SK-MEL-5 (cell line): ENCODE results near the gene VNN1. TPM values are rescaled to one million over a fixed set of nuclear protein-coding genes. Genes with fewer than 3 reads are reported as not detected.
"Not testable (repeated sequence)": the region's sequence is repeated elsewhere in the genome, so short reads cannot be mapped to it uniquely, and the experiment has no call there.

Source experiments
- DNase-seq: peaks from one replicate; pipeline ENCODE4 v3.0.0-alpha.2; 2016; ENCODE audit warnings: low read depth, low spot score
- in situ Hi-C: cut with HindIII; loops from 2 replicates; pipeline ENCODE4 v1.10.0; 2016; ENCODE audit warnings: low sequenced_read_pairs, high pct_unique_total_duplicates, low pct_unique_long_range_greater_than_20kb
- total RNA-seq: library from RNA; depleted of rRNA; stranded (reverse); fragments of >200 nt; shearing (Covaris generic); gene quantifications from 2 replicates; pipeline ENCODE4 v1.2.3, GENCODE V29; 2014

Gene VNN1
- total RNA-seq, 1 experiment from 2014 or later = not detected

DNA sequence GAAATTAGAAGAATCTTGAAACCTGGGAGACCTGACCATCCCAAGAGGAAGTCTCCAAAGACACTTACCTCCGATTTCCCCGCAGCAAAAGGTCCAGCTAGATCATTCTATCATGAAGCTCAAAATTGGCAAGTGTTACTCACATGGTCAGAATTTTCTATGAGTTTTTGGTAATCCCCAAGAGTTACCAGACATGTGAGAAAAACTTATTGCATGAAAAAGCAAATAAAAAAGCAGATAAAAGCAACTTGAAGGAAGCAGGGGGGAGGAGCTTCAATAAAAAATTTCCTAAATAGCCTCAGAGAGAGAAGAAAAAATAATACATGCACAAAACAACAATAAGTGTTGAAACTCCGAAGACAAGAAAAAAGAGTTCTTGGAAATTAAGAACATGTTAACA lies 27.3 kb downstream of the VNN1 start:
- no peak for DNase-seq
- in situ Hi-C loops = no loop called here

DNA sequence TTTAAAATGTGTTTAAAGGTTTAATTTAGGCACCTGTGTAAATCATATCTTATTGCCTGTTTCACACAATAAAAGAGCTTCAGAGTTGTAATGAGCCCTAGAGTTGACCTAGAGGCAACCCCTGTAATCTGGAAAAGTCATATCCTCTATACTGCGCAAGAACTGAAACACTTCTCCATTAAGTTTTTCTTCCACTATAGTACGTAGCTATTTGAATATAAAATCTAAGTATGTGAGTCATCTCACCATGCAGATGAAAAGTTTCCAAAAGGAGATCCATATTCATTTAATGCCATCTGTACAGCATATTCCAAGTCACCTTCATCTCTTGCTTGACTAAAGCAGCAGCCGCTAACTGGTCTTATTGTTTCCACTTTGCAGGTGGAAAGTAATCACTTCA lies 28.8 kb downstream of the VNN1 start:
- no peak for DNase-seq
- in situ Hi-C loops = no loop called here

DNA sequence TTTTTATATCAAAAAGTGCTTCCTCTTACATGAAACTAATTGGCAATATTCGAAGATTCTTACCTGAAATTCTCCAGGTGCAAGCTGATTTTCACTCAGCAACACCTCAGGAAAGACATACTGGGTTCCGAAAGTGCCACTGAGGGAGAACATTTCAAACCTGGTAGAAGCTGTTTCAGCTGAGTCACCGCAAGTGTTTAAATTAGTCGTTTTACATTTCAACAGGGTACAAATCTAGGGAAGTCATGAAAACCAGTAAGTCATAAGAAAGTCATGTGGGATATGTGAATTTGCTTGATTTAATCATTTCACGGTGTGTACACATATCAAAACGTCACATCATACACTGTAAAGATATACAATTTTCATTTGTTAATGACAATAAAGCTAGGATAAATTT lies 29.6 kb downstream of the VNN1 start:
- no peak for DNase-seq
- in situ Hi-C loops = no loop called here

DNA sequence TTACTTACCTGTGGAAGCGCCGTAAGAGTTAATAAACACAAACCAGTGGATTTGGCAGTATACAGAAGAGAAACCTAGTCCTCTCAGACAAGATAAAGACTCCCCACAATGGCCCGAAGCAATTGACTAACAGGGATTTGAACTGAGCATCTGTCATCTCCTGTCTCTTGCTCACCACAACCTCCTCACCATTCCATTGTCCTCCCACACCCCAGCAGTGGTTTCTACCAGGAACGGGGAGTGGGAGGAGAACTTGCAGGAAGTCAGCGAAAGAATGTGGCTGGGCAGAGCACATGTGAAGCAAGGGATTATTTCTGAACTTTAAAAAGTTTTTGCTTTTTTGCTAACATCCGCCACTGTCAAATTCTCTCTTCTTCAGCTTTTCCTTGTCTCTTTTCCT lies 30.3 kb downstream of the VNN1 start:
- DNase-seq = no peak
- in situ Hi-C loops = no loop called here

DNA sequence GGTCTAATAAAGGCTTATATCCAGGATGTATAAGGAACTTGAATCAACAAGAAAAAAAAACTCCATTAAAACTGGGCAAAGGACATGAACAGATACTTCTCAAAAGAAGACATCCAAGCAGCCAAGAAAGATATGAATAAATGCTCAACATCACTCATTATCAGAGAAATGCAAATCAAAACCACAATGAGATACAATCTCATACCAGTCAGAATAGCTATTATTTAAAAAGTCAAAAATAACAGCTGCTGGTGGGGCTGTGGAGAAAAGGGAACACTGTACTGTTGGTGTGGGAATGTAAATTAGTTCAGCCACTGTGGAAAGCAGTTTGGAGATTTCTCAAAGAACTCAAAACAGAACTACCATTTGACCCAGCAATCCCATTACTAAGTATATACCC lies 34.8 kb downstream of the VNN1 start:
- in situ Hi-C loops, DNase-seq: not testable (repeated sequence)

DNA sequence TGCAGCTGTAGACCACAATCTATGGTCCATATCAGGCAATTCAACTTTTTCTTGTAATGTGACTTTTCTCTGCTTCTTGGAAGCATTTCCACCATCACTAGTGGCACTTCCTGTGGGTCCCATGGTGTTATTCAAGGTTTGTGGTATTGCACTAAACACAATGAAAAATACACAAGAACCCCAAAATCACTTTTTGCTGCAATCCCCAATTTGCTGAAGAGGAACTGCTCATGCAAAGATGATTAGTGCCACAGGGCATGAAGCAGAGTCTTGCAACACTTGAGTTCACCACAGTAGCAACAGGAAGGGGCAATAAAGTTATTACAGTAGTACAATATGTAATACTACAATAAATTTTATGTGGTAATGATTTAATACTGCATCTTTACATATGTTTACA lies 38.1 kb downstream of the VNN1 start:
- in situ Hi-C loops = no loop called here
- no peak for DNase-seq

DNA sequence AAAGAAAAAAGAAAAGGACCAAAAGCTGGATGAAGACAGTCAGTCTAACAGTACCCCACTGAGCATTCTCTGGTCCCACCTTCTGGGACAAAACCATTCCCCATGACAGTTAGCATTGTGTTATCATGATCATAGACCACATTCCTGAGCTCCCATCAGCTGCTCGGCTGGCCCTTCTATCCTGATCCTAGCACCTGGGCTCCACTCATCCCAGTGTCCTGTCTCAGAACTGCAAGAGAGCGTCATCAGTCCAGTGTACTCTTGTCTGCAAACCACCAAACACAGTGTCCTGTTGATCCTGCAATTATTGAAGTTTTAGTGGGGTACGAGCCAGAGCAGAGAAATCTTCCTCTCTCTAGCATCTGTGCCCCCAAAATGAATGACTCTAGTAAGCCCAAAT lies 38.9 kb downstream of the VNN1 start:
- in situ Hi-C loops = no loop called here
- peak; percentile 6 for DNase-seq

DNA sequence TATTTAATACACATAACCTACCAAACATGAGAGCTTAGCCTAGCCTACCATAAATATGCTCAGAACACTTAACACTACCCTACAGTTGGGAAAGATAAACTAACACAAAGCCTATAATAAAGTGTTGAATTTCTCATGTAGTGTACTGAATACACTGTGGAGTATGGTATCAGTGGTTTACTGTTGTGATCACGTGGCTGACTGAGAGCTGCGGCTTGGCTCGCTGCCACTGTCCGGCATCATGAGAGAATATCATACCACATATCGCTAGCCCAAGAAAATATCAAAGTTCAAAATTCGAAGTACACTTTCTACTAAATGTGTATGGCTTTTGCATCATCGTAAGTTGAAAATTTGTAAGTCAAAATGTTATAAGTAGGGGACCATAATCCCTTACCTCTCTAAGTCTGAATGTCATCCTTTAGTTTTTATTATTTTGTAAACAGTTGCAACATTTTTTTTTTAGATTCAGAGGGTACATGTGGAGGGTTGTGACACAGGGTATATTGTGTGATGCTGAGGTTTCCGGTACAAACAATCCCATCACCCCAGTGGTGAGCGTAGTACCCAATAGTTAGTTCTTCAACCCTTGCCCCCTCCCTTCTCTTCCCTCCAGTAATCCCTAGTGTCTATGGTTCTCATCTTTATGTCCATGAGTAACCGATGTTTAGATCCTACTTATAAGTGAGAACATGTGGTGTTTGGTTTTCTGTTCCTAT lies 40.3 kb downstream of the VNN1 start:
- DNase-seq = peak; percentile 62
- in situ Hi-C loops = no loop called here

DNA sequence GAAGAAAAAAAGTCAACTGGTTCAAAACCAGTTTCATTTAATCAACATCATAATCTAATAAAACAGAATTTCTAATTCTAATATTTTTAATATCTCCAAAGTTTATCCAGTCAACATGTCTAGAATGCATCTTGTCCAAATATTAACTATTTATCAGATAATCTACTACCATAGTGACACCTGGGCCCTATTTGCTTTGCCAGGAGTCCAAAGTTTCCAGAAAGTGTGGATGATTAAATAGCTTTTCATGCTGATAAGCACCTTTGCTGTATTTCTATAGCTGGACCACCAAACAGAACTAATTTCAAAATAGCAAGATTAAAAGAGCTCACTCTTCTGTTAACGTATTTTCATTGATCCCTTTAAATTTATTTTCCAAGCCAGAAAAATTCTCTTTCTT lies 42.6 kb downstream of the VNN1 start:
- in situ Hi-C loops = no loop called here
- no peak for DNase-seq

DNA sequence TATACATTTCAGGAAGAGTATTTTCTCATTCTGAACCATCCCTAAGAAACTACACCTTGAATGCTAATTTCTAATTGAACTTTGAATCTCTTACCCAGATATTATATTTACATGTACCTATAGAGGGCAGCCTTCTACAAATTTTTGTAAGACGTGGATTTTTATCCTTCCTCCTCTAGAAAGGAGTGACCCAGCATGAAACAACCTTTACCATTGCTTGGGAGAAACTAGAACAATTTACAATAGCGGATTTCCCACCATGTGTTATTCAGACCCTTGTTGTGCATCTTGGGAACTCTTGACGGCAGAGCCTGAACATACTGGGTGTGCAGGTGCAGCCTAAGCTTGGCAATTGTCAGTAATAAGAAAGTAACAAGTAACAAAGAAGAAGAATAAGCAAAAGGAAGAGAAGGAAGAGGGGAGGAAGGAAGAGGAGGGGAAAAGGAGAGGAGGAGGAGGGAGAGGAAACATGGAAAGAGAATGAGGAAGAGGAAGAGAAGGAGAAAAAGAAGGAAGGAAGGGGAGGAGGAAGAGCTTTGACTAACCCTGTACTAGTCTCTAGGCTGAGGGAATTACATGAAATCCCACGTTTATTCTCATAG lies 44.1 kb downstream of the VNN1 start:
- in situ Hi-C loops = no loop called here
- peak; percentile 60 for DNase-seq

DNA sequence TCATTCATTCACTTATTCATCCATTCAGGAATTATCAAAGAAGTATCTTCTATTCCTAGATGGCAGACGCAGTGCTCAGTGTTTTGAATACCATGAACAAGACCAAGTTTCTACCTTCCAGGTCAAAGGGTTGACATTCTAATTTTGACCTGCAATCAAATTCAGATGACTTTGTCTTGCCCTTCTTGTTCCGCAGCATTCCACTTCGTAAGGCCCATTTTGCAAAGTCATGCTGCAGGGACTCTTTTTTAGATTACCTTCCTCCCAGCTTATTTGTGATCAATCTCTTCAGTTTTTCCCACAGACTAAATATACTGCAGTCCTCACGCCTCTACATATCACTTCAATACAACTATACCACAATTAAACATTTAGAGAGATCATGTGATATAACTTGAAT lies 47.7 kb downstream of the VNN1 start:
- DNase-seq = no peak
- in situ Hi-C loops = no loop called here

DNA sequence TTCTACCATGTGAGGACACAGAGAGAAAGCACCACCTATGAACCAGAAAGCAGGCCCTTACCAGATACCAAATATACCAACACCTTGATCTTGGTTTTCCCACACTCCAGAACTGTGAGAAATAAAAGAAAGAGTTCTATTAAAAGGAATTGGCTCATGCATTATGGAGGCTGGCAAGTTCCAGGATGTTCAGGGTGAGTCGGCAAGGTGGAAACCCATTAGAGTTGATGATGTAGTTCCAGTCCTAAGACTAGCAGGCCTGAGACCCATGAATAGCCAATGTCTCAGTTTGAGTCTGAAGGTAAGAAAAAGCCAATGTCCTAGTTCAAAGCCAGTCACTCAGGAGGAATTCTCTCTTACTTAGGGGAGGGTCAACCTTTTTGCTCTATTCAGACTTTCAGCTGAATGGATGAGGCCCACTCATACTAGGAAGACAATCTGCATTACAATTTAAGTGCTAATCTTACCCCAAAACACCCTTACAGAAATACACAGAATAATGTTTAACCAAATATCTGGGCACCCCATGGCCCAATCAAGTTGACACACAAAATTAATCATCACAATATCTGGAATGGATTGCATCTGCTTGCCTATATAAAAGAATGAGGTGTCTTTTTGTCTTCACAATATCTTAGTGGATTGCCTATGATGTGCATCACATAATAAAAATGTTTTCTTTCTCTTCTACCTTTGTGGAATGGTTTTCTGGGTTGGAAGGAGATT lies 49.4 kb downstream of the VNN1 start:
- no peak for DNase-seq
- in situ Hi-C loops = no loop called here

DNA sequence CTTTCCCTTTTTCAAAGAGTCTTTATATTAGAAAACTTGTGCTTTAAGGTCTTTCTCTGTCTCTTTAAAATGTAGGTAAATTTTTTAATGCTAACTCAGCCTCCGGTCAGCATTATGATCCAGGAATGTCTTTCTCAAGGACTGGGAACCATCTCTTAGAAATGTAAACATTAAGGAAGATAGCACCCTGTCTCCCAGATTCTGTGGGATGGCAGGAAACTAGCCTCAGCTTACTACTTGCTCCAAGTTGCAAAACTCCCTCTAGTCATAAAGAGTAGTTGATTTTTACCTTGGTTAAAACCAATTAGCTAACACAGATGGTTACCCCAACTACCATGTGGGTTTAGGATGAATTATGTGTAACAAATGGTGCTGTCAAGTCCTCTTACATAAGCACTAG lies 50.2 kb downstream of the VNN1 start:
- no peak for DNase-seq
- in situ Hi-C loops = no loop called here

DNA sequence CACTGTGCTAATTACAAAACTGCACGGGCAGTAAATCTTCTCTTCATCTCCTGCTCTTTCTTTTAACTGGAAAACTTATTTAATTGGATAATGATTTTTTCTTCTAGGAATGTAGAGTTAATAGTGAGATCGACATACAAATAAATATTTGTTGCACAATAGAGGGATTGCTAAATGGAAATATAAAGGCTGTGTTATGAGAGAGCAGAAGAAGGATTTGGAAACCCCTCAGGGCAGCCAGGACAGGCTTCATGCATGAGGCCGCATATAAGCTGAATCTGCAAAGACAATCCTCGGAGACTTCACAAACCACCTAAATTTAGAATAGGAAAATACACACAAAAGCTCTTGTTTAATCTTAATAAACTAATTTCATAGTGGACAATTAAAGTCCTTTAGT lies 51.9 kb downstream of the VNN1 start:
- in situ Hi-C loops = no loop called here
- peak; percentile 26 for DNase-seq

DNA sequence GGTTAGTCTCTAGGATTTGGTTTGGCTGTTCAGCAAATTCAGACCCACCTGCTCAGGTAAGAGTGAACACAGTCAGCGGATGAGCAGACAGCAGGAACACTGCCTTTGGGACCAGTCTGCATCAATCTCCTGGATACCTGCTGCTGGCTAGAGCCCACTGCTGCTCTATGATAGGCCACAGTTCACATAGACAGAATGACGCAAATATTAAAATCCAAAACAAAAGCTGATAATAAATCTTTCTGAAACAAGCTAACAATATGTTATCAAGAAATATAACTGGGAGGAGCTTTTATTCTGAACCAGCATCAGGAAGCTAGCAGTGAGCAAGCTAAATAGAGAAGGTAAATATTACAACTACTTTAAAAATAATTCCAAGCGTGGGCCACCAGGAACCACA lies 54.8 kb downstream of the VNN1 start, which contains the start of gene TAAR1:
TSS of gene TAAR1 (minus strand) at position 101 of the 400 bp plus-strand sequence. CDS start 13,179 bp downstream, outside the sequence.
- DNase-seq = no peak
- in situ Hi-C loops = no loop called here

DNA sequence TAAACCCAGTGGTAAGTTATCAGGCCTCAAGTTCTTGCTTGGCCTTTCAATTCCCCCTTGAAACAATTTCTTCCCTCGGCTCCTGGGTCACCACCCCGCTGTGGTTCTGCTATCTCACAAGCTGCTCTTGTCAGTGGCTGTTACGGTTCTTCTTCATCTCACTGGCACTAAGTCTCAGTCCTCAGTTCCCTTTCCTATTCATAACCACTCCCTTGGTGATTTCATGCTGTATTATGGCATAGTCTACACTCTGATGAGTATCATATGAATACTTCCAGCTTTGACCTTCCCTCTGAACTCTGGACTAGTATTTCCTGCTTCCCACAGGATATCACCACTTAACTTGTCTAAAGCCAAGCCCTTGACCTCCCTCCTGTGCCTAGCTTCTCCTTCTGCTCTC lies 62.8 kb downstream of the VNN1 start:
- no peak for DNase-seq
- in situ Hi-C loops = no loop called here

DNA sequence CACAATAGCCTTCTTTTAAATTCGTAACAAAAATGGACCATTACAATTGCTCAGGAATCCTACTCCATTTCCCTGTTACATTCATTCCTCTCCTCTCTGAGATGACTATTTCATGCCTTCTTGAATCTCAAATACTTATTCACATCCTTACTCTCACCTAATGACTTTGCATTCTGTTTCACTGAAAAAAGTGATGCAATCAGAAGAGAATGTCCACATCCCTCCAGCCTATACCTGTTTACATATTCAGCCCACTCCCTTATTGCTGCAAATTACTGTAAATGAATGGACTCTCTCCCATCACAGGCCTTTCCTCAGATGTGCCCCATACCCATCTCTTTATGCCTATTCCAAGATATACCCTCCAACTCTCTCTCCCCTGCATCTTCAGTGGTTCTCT lies 63.4 kb downstream of the VNN1 start:
- DNase-seq = no peak
- in situ Hi-C loops = no loop called here

DNA sequence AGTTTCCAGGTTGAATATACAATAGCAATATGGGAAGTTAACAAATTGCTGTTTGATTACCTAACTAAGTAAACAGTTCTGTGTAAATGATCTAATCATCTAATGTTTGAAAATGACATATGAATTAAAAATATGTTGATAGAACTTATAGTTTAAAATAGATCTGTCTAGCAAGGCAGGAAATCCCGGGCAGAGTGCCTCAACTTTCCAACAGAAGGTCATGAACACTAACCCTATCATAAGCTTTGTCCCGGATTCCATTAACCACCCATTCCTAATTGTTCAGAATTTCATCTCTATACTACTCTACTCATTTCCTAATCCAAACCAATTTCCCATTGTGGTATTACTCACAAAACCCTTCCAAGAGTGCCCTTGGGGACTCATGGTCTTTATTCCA lies 65.0 kb downstream of the VNN1 start:
- in situ Hi-C loops = no loop called here
- DNase-seq = no peak

DNA sequence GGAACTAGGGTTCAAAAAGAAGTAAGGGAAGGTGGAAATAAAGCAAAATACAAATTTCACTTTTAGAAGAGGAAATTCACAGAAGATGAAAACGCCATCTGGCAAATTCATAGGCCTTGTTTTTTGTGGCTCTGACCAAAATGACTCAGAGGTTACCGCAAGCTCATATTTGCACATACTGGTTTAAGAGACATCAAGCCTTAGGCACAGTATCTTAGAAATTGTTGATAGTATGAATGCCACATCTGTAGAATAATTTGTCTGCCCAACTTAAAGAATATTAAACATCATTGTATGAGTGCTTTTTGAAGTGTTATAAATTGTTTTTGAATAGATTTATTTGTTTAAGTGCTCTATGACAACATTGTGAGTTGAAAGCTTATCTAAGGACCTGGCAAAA lies 65.5 kb downstream of the VNN1 start:
- in situ Hi-C loops = no loop called here
- peak; percentile 37 for DNase-seq
